ENCODE results near the gene BUD31.
A peak's percentile ranks its signal among the peaks of the same experiment; 100 is the strongest.

Gene BUD31

DNA sequence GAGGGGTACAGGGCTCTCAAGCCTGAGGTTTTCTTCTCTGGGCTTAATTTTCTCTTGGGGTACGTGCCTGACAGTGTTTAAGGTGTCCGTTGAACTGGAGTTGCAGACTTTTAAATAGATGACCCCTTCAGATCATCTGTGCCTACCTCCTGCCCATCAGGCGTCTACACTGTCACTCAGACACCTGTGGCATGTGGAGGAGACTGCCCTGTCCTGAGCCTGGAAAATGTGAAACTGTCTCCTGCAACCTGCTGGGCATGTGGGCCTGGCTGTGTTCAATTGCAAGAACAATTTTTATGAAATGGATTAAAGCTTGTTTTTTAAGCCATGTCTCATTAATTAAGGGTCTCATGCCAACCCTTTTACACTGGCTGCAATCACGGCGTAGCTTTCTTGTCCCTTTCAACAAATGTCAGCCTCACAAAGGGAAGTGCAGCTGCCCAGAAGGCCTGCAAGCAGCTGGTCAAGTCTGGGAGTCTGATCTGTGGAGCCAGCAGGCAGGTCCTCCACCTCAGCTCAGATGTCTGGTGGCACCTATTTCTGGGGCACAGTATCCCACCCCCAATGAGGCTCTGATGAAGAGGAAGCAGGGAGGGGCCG, 48.4 kb downstream of the BUD31 start:
- DNase-seq (ENCODE audit: low spot score in 2 of 2) (no peak), ATAC-seq (no peak)
- peaks cover 35% of the 10 kb centered on the region for H3K4me1 Mint-ChIP-seq
- H3K27ac Mint-ChIP-seq = peak overlapping the region; percentile 58
- H3K4me3 Mint-ChIP-seq = no peak overlapping the region
- H3K9me3 Mint-ChIP-seq = no peaks in the 10 kb centered on the region
- H3K36me3 Mint-ChIP-seq = peaks cover 96% of the 10 kb centered on the region

DNA sequence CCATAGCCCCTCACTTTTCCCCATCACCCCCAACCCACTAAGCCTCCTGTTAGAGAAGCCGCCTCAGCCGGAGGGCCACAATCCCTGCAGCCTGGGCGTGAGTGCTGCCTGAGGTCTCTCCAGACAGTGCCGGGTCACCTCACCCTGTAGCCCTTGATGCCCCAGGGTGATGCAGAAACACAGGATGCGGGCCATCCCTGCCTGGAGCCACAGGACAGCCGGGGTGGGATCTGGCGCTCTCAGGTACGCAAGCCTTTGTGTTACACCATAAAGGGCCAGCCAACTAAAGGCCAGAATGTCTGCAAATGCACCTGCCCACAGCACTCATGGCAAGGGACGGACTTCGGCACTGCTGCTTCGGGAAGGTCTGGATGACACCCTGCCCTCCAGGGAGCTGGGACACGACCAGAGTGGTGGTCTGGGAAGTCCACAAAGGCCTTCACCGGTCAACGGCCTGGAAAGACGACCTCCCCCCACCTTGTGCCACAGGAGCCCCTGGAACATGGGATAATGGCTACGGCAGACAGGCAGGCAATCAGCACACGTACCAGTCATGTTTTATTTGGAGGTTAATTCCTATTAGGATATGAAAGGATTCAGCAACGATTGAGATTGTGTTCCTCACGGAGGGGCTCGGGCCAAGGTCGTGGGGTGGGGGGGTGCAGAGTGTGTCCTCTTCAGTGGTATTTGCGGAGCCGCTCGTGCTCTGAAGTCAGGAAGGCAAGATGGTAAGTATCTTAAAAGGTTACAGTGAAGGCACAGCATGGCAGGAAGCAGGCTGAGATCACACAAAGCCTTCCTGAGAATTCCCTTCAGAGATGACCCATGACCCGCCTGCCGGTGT, 49.1 kb downstream of the BUD31 start:
- Mint-ChIP-seq H3K36me3 (peaks cover 96% of the 10 kb centered on the region), H3K27ac (peak overlapping the region; percentile 19), H3K9me3 (no peaks in the 10 kb centered on the region), H3K4me3 (no peak overlapping the region), H3K4me1 (peaks cover 38% of the 10 kb centered on the region)
- ATAC-seq (no peak), DNase-seq (ENCODE audit: low spot score in 2 of 2) (no peak)

DNA sequence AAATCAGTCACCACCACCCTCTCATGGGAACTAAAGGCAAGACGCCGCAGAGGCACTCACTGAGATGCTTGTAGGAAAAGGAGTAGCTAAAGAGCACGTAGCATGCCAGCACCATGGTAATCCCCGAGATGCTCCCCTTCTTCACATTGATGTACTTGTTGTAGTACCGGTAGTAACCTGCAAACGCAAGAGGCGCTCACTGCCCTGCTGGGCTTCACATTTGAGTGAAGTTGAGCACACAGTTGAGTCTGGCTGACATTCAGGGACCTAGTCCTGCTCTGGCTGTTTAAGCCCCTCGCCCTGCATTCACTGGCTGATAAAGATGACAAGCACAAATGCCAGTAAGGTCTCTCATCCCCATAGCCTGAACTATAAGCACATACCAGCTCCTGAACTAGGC, 50.3 kb downstream of the BUD31 start:
- peak; percentile 64 for ATAC-seq
- peak overlapping the region; percentile 19 for H3K27ac Mint-ChIP-seq
- peaks cover 96% of the 10 kb centered on the region for H3K36me3 Mint-ChIP-seq
- H3K9me3 Mint-ChIP-seq = no peaks in the 10 kb centered on the region
- no peak overlapping the region for H3K4me3 Mint-ChIP-seq
- no peak for DNase-seq (ENCODE audit: low spot score in 2 of 2)
- peaks cover 44% of the 10 kb centered on the region for H3K4me1 Mint-ChIP-seq

DNA sequence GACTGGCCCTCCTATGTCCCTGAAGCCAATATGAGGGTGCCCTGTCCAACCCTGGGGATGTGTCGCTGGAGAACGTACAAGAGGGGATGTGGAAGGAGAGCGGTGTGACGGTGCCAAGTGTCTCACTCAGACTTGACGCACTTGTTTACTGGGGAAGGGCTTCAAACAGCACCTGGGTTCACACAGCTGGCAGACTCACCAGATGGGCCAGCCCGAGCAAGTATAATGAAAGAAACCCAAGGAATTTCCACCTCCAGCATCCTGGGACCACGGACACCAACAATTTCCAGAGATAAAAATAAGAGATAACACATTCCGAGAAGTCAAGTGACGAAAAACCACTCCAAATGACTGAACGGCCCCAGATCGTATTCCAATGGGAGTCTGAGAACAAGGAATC, 51.9 kb downstream of the BUD31 start:
- ATAC-seq (no peak), DNase-seq (ENCODE audit: low spot score in 2 of 2) (no peak)
- peak overlapping the region; percentile 9 for H3K27ac Mint-ChIP-seq
- H3K36me3 Mint-ChIP-seq = peaks cover 95% of the 10 kb centered on the region
- no peak overlapping the region for H3K4me3 Mint-ChIP-seq
- peaks cover 47% of the 10 kb centered on the region for H3K4me1 Mint-ChIP-seq
- no peaks in the 10 kb centered on the region for H3K9me3 Mint-ChIP-seq

DNA sequence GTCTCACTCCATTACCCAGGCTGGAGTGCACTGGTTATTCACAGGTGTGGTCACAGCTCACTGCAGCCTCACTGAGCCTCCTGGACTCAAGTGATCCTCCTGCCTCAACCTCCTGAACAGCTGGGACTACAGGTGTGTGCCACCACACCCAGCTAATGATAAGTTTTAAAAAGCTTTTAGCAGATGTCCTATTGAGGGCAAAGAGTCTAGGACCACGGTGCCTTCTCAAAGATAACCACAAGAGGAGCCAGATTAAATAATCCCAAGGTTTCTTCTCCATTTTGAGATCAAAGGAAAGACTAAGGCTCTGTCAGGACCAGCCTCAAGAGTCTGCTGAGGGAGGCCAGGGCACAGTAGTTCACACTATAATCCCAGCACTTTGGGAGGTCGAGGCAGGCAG, 52.5 kb downstream of the BUD31 start:
- ATAC-seq (no peak), DNase-seq (ENCODE audit: low spot score in 2 of 2) (no peak)
- peaks cover 53% of the 10 kb centered on the region for H3K4me1 Mint-ChIP-seq
- H3K27ac Mint-ChIP-seq = peak overlapping the region; percentile 9
- peaks cover 95% of the 10 kb centered on the region for H3K36me3 Mint-ChIP-seq
- H3K4me3 Mint-ChIP-seq = no peak overlapping the region
- no peaks in the 10 kb centered on the region for H3K9me3 Mint-ChIP-seq

DNA sequence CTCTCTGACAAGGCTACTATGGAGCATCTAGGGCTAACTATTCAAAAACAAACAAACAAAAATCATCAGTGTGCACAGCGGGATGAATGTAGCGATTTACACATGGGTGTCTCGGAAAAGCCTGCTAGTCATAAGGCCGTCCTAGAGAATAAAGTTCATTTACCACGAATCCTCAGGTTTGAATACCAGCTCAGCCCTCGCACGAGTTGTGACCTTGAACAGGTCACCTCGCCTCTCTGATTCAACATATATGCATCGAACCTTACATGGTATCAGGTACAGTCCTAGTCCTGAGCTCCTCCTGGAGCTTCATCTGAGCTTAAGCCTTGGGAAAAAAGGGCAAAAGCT, 56.6 kb downstream of the BUD31 start:
- no peak for DNase-seq (ENCODE audit: low spot score in 2 of 2)
- Mint-ChIP-seq H3K4me3 (peak overlapping the region; percentile 94), H3K9me3 (no peaks in the 10 kb centered on the region), H3K36me3 (peaks cover 55% of the 10 kb centered on the region), H3K27ac (peak overlapping the region; percentile 95), H3K4me1 (peaks cover 30% of the 10 kb centered on the region)
- peak; percentile 6 for ATAC-seq

DNA sequence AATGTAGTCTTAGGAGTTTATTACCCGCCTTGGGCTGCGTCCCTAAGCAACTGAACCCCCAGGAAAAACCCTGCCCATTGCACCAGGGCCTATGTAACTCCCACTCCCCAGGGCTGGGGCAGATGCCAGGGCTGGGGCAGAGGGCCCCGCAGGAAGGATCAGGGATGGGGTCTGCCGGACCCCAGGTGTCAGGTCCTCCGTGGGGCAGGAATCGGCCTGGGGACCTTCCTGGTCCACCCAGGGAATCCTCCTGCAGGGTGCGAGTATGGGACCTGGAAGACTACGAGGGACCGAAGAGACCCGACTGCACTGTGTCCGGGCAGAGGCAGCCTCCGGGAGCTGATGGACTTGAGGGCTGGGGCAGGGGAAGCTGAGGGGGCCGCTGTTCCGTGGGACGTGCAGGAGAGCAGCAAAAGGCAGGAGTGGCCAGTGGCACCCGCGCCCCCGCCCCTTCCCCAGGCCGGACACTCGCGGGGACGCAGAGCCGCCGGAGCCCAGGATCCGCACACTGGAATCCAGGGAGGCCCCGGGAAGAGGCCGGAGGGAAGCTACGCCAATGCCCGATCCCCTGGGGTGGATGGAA, 59.7 kb downstream of the BUD31 start:
- no peak overlapping the region for H3K4me3 Mint-ChIP-seq
- ATAC-seq = no peak
- H3K36me3 Mint-ChIP-seq = peaks cover 42% of the 10 kb centered on the region
- no peak overlapping the region for H3K27ac Mint-ChIP-seq
- H3K9me3 Mint-ChIP-seq = no peaks in the 10 kb centered on the region
- no peak for DNase-seq (ENCODE audit: low spot score in 2 of 2)
- peaks cover 36% of the 10 kb centered on the region for H3K4me1 Mint-ChIP-seq
